ENCODE measurements around the gene TMSB10. TPM values are rescaled to one million over a fixed set of nuclear protein-coding genes. Genes with fewer than 3 reads are reported as not detected.

Gene TMSB10
- total RNA-seq, 1 donor from 2014 or later, result 2,218 TPM

DNA sequence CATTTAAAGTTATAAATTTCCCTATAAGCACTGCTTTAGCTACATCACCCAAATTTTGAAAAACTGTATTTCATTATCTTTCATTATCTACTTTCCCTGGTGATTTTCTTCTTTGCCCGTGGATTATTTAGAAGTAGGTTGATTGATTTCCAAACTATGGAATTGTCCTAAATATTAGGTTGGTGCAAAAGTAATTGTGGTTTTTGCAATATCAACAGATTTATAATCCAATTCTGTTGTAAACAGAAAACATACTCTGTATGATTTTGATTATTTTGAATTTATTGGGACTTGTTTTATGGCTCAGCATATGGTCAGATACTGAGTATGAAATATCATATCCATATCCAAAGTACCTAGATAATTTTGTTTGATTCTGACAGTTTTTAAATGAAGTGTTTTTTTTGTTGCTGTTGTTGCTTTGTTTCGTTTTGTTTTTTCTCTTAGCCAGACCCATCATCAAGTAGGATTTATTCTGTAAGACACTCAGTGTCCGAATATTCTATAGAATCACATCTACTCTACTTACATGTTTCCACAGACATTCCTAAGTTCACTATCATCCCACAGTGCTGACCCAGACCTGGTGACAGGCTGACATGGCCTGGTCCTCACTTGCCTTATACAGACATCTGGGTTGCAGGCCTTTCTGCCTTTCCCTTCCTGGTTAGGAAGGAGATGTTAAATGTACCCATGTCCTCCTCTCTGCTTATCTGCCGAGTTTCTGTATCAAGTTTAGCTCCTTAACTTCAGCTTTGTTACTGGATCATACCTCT lies 22.5 kb upstream of the TMSB10 start:
- Mint-ChIP-seq H3K4me1 (peaks cover 49% of the 10 kb centered on the region), H3K9me3 (no peaks in the 10 kb centered on the region), H3K36me3 (ENCODE audit: low read depth) (peaks cover 6% of the 10 kb centered on the region), H3K27me3 (no peaks in the 10 kb centered on the region), H3K4me3 (peak overlapping the region; percentile 94), H3K27ac (peak overlapping the region; percentile 96)
- no peak for DNase-seq
- intact Hi-C loops (cut with micrococcal nuclease), result loop anchor here (1.0 to 5.0 kb wide), 4 partner anchors 22 to 388 kb away; partner anchors contain the start of genes DNAH6 and TMSB10

DNA sequence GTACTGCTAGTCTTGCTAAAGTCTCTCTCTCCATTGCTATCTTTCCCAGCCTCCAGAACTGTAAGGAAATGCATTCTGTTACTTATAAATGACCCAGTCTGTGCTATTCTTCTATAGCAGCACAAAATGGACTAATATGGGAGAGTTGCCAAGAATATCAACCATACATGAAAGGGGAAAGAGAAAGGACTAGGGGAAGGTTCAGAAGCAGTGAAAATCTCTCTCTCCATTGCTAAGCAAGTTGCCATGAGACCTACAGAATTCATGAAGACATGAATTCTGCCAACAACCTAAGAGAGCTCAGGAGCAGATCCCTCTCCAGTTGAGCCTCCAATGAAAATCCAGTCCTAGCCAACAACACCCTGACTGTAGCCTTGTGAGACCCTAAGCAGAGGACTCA lies 21.0 kb upstream of the TMSB10 start:
- intact Hi-C loops (cut with micrococcal nuclease), result loop anchor here (5.0 kb wide), 1 partner anchor 367 kb away; the partner anchor contains the start of gene DNAH6
- H3K27ac Mint-ChIP-seq, result no peak overlapping the region
- H3K27me3 Mint-ChIP-seq, result no peaks in the 10 kb centered on the region
- no peak for DNase-seq
- peaks cover 51% of the 10 kb centered on the region for H3K4me1 Mint-ChIP-seq
- H3K9me3 Mint-ChIP-seq, result no peaks in the 10 kb centered on the region
- H3K36me3 Mint-ChIP-seq (ENCODE audit: low read depth), result peaks cover 5% of the 10 kb centered on the region
- no peak overlapping the region for H3K4me3 Mint-ChIP-seq

- H3K9me3 Mint-ChIP-seq, result no peaks in the 10 kb centered on the region
- H3K4me1 Mint-ChIP-seq, result peaks cover 54% of the 10 kb centered on the region
- H3K4me3 Mint-ChIP-seq, result no peak overlapping the region
- intact Hi-C loops (cut with micrococcal nuclease), result no loop called here
- no peak overlapping the region for H3K27ac Mint-ChIP-seq
- no peak for DNase-seq
- H3K27me3 Mint-ChIP-seq, result no peaks in the 10 kb centered on the region
- peaks cover 3% of the 10 kb centered on the region for H3K36me3 Mint-ChIP-seq (ENCODE audit: low read depth)
These were observed 20.3 kb upstream of the TMSB10 start for GRCh38 chr2:84885111-84885510.

DNA sequence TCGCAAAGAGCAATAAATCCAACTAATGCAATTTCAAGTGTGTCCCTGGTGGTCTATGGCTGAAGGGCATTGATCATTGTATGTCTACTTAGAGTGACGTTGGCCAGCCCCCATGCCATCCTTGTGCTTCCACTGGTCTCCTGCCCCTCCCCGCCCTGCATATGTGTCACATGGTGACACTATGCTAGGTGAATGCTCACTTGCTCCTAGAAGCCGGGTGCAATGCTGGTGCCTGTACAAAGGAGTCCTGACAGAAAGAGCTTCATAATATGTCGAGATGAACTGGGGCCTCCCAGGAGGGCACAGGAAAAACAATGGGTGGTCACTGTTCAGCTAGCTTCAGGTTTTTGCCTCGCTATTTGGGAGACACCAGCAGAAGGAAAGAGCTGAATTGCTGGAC lies 18.7 kb upstream of the TMSB10 start:
- no peak overlapping the region for H3K4me3 Mint-ChIP-seq

GRCh38 chr2:84888401-84889276 lies 16.8 kb upstream of the TMSB10 start:
- Mint-ChIP-seq H3K4me1 (peaks cover 42% of the 10 kb centered on the region), H3K36me3 (ENCODE audit: low read depth) (no peaks in the 10 kb centered on the region), H3K9me3 (no peaks in the 10 kb centered on the region), H3K27ac (peak overlapping the region; percentile 91), H3K4me3 (peak overlapping the region; percentile 68), H3K27me3 (no peaks in the 10 kb centered on the region)
- peak; percentile 89 for DNase-seq
- intact Hi-C loops (cut with micrococcal nuclease), result loop anchor here (1.0 to 2.0 kb wide), 3 partner anchors 10 to 58 kb away; partner anchors contain the start of gene TMSB10

More for the DNA sequence above, 18.7 kb upstream of the TMSB10 start:
- DNase-seq, result no peak
- Mint-ChIP-seq H3K27me3 (no peaks in the 10 kb centered on the region), H3K9me3 (no peaks in the 10 kb centered on the region), H3K4me1 (peaks cover 57% of the 10 kb centered on the region), H3K36me3 (ENCODE audit: low read depth) (no peaks in the 10 kb centered on the region), H3K27ac (peak overlapping the region; percentile 55)
- intact Hi-C loops (cut with micrococcal nuclease), result no loop called here

DNA sequence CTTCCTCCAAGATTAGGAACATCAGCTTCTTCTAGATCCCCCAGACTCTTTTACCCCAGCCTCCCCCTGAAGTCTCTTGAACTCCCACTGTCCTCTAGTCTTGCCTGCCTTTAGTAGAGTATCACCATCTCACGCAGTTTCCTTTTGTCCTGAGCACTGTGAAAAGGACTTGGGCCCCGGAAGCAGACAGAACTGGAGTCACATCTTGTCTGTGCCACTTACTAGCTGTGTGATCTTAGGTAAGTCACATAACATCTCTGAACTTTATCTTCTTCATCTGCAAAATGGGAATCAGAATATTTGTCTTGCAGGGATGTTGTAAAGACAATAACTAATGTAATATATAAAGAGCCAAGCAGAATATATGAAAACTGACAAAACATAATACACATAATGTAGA lies 16.1 kb upstream of the TMSB10 start:
- H3K4me3 Mint-ChIP-seq, result peak overlapping the region; percentile 68
- H3K36me3 Mint-ChIP-seq (ENCODE audit: low read depth), result no peaks in the 10 kb centered on the region
- intact Hi-C loops (cut with micrococcal nuclease), result loop anchor here (2.0 kb wide), 1 partner anchor 57 kb away; no protein-coding TSS in a partner anchor
- no peaks in the 10 kb centered on the region for H3K27me3 Mint-ChIP-seq
- H3K4me1 Mint-ChIP-seq, result peaks cover 47% of the 10 kb centered on the region
- H3K27ac Mint-ChIP-seq, result peak overlapping the region; percentile 91
- H3K9me3 Mint-ChIP-seq, result no peaks in the 10 kb centered on the region
- DNase-seq, result peak; percentile 73

- no peaks in the 10 kb centered on the region for H3K27me3 Mint-ChIP-seq
- no peak for DNase-seq
- no peak overlapping the region for H3K27ac Mint-ChIP-seq
- H3K9me3 Mint-ChIP-seq, result peaks cover under 1% of the 10 kb centered on the region
- H3K4me1 Mint-ChIP-seq, result peaks cover 55% of the 10 kb centered on the region
- H3K36me3 Mint-ChIP-seq (ENCODE audit: low read depth), result no peaks in the 10 kb centered on the region
- intact Hi-C loops (cut with micrococcal nuclease), result no loop called here
- H3K4me3 Mint-ChIP-seq, result no peak overlapping the region
These were observed 14.0 kb upstream of the TMSB10 start for GRCh38 chr2:84891355-84892010.

GRCh38 chr2:84894131-84894586 lies 11.3 kb upstream of the TMSB10 start:
- H3K4me3 Mint-ChIP-seq, result peak overlapping the region; percentile 56
- intact Hi-C loops (cut with micrococcal nuclease), result no loop called here
- H3K27ac Mint-ChIP-seq, result peak overlapping the region; percentile 84
- H3K27me3 Mint-ChIP-seq, result no peaks in the 10 kb centered on the region
- H3K4me1 Mint-ChIP-seq, result peaks cover 54% of the 10 kb centered on the region
- H3K9me3 Mint-ChIP-seq, result peaks cover 3% of the 10 kb centered on the region
- DNase-seq, result no peak
- H3K36me3 Mint-ChIP-seq (ENCODE audit: low read depth), result no peaks in the 10 kb centered on the region

- intact Hi-C loops (cut with micrococcal nuclease), result no loop called here
- peak overlapping the region; percentile 84 for H3K27ac Mint-ChIP-seq
- no peaks in the 10 kb centered on the region for H3K36me3 Mint-ChIP-seq (ENCODE audit: low read depth)
- peaks cover 3% of the 10 kb centered on the region for H3K9me3 Mint-ChIP-seq
- no peaks in the 10 kb centered on the region for H3K27me3 Mint-ChIP-seq
- DNase-seq, result peak; percentile 76
- peak overlapping the region; percentile 56 for H3K4me3 Mint-ChIP-seq
- H3K4me1 Mint-ChIP-seq, result peaks cover 53% of the 10 kb centered on the region
These were observed 10.5 kb upstream of the TMSB10 start for GRCh38 chr2:84894758-84895520.

- no peak for DNase-seq
- Mint-ChIP-seq H3K9me3 (peaks cover 11% of the 10 kb centered on the region), H3K36me3 (ENCODE audit: low read depth) (peaks cover under 1% of the 10 kb centered on the region), H3K27me3 (no peaks in the 10 kb centered on the region), H3K27ac (peak overlapping the region; percentile 23), H3K4me3 (no peak overlapping the region), H3K4me1 (peaks cover 61% of the 10 kb centered on the region)
- intact Hi-C loops (cut with micrococcal nuclease), result no loop called here
These were observed 8.9 kb upstream of the TMSB10 start for GRCh38 chr2:84896567-84896966.

- intact Hi-C loops (cut with micrococcal nuclease), result loop anchor here (1.0 kb wide), 2 partner anchors 9 to 10 kb away; no protein-coding TSS in a partner anchor
- H3K27ac Mint-ChIP-seq, result peak overlapping the region; percentile 93
- H3K4me3 Mint-ChIP-seq, result no peak overlapping the region
- no peaks in the 10 kb centered on the region for H3K27me3 Mint-ChIP-seq
- peaks cover 63% of the 10 kb centered on the region for H3K4me1 Mint-ChIP-seq
- no peak for DNase-seq
- peaks cover 1% of the 10 kb centered on the region for H3K36me3 Mint-ChIP-seq (ENCODE audit: low read depth)
- H3K9me3 Mint-ChIP-seq, result peaks cover 11% of the 10 kb centered on the region
These were observed 7.7 kb upstream of the TMSB10 start for GRCh38 chr2:84897773-84898172.

- H3K9me3 Mint-ChIP-seq, result peaks cover 11% of the 10 kb centered on the region
- H3K27me3 Mint-ChIP-seq, result no peaks in the 10 kb centered on the region
- intact Hi-C loops (cut with micrococcal nuclease), result no loop called here
- H3K27ac Mint-ChIP-seq, result peak overlapping the region; percentile 7
- no peak overlapping the region for H3K4me3 Mint-ChIP-seq
- DNase-seq, result no peak
- peaks cover 66% of the 10 kb centered on the region for H3K4me1 Mint-ChIP-seq
- H3K36me3 Mint-ChIP-seq (ENCODE audit: low read depth), result peaks cover 1% of the 10 kb centered on the region
These were observed 5.9 kb upstream of the TMSB10 start for GRCh38 chr2:84899304-84900204.
